ENCODE results near the gene IPPK.
"Not testable (repeated sequence)": the region's sequence is repeated elsewhere in the genome, so short reads cannot be mapped to it uniquely, and the experiment has no call there.

IPPK gene

DNA sequence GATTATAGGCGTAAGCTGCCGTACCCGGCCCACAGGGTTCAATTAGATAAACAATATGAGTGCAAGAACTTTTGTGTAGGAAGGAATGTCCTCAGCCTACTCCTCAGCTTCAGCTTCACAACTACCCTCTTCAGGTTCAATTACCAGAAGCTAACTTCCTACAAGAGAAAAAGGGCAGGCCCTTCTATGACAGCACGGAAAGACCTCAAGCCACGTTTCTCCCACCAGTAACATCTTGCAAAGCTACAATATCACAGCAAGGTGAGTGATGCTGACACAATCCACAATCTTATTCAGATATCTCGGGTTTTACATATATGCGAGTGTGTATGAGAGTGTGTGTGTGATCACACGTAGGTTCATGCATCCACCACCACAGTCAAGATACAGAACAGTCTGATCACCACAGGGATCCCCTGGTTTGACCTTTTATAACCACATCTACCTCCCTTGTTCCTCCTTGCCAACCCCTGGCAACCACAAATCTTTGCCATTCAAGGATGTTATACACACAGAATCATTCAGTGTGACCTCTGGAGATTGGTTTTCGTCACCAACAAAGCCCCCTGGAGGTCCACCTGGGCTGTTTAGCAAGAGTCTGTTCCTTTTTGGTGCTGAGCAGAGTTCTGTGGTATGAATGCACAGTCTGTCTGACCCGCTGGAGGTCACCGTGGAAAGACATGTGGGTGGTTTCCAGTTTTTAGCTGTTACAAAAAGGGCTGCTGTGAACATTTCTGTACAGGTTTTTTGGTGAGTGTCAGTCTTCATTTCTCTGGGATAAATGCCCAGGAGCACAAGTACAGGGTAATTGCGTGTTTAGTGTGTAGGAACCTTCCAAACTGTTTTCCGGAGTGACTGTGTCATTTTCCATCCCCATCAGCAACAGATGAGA is 38.2 kb downstream of the IPPK start:
- no peak for TF ChIP-seq ZFX (IDR thresholded peaks at IDR 0.05)
- TF ChIP-seq CTCF (conservative IDR thresholded peaks at IDR 0.05): no peak

DNA sequence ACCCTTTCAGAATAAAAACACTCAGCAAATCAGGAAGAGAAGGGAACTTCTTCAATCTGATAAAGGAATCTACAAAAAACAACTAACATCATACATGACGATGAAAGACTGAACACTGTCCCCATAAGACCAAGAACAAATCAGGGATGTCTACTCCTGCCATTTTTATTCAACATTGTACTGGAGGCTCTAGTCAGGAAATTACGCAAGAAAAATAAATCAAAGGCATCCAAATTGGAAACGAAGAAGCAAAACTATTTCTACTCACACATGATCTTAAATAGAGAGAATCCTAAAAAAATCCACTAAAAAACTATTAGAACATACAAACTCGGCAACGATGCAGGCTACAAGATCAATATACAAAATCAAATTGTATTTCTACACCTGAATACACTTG is 42.3 kb downstream of the IPPK start:
- TF ChIP-seq CTCF (conservative IDR thresholded peaks at IDR 0.05) (no peak), ZFX (IDR thresholded peaks at IDR 0.05) (no peak)
- H3K27ac ChIP-seq: no peak overlapping the region

More for the DNA sequence above, 38.2 kb downstream of the IPPK start:
- H3K27ac ChIP-seq: no peak overlapping the region

GRCh38 chr9:92626484-92626883 is 43.4 kb downstream of the IPPK start:
- no peak overlapping the region for H3K27ac ChIP-seq
- TF ChIP-seq CTCF (conservative IDR thresholded peaks at IDR 0.05) (no peak), ZFX (IDR thresholded peaks at IDR 0.05) (no peak)

- H3K27ac ChIP-seq: not testable (repeated sequence)
Observed at GRCh38 chr9:92623936-92624335, 46.0 kb downstream of the IPPK start.

DNA sequence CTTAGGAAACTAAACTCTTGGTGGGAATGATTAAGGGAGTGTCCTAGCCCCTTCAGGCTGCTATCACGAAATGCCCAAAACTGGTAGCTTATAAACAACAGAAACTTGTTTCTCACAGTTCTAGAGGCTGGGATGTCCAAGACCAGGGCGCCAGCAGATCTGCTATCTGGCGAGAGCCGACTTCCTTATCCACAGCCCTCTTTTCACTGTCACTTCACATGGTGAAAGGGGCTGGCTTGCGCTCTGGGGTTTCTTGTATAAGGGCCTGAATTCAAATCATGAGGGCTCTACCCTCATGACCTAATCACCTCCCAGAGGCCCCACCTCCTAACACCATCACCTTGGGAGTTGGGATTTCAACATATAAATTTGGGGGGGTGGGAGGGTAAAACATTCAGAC is 49.1 kb downstream of the IPPK start:
- no peak overlapping the region for H3K27ac ChIP-seq
- no peak for TF ChIP-seq ZFX (IDR thresholded peaks at IDR 0.05)
- TF ChIP-seq CTCF (conservative IDR thresholded peaks at IDR 0.05): no peak

DNA sequence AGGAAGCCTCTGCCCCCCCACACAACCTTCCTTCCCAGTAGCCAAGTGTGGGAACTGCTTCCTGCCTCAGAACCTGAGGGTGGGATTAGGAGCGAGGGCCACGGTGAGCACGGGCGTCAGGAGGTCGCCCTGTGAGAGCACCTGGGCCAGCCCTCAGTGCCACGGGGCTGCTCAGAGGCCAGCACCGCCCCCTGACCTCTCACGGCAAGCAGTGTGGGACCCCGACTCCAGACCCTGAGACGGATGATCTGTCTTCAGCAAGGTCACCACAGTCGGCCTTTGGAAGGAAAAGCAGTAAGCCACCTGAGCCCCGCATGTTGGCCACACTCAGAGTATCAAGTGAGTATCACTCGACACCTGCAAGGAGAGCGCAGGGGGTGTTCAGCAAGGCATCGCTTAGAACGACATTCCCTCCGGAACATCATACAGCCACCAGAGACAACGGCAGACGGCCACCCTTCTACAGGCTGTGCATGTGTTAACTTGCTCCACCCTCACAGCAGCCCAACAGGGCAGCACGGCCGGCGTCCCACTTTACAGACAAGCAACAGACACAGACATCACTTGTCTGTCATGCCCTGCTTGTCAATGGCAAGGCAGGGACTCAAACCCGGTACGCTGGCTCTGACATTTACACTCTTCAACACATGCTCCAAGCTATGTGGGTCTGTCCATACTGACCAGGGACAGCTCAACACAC is 50.2 kb downstream of the IPPK start:
- no peak overlapping the region for H3K27ac ChIP-seq
- TF ChIP-seq ZFX (IDR thresholded peaks at IDR 0.05) (no peak), CTCF (conservative IDR thresholded peaks at IDR 0.05) (no peak)

DNA sequence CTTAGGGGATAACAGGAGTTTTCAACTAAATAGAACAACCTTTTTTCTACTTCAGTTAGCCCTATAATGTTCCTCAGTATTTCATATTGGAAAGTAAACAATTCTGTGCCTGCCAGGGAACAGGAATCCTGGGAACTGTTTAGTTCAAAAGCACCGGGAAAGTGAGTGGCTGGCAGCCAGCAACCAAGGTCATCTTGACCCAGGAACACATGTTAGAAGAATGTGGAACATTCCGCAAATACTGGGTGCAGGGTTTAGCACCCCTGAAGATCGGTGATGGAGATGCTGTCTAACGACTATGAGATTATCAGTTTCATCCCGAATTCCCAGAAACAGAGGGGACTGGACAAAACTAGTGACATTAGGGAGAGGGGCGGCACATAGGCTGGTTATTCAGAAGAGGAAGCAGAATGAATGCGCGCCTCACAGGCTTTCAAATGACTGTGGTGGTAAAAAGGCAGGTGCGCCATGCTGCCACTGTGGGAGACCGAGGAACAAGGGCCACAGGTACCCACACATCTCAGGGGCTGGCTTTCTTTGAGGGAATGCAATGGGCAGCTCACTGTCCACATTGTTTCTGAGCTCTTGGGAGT is 51.2 kb downstream of the IPPK start:
- TF ChIP-seq ZFX (IDR thresholded peaks at IDR 0.05) (no peak), CTCF (conservative IDR thresholded peaks at IDR 0.05) (no peak)
- H3K27ac ChIP-seq: no peak overlapping the region
